Fibroblast of peridontal ligament (primary cell): Measurements from ENCODE around the gene BRAF.
A peak's percentile ranks its signal among the peaks of the same experiment; 100 is the strongest.
"Not testable (repeated sequence)": the region's sequence is repeated elsewhere in the genome, so short reads cannot be mapped to it uniquely, and the experiment has no call there.

ENCODE experiments used
- DNase-seq: peaks from one replicate; pipeline ENCODE4 v3.0.0-alpha.2; 2010; ENCODE audit errors: extremely low read depth

The BRAF gene

DNA sequence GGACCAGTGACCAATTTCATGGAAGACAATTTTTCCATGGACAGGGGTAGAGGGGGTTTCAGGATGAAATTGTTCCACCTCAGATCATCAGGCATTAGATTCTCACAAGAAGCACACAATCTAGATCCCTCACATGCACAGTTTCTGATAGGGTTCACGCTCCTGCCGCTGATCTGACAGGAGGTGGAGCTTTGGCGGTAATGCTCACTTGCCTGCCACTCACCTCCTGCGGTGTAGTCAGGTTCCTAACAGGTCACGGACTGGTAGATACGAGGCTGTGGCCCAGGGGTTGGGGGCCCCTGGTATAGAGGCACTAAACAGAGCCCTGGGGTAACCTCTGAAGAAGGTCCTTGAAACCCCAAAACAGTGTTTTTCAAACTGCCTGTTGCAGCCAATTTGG is 6.5 kb downstream of the BRAF start:
- DNase-seq, result no peak

DNA sequence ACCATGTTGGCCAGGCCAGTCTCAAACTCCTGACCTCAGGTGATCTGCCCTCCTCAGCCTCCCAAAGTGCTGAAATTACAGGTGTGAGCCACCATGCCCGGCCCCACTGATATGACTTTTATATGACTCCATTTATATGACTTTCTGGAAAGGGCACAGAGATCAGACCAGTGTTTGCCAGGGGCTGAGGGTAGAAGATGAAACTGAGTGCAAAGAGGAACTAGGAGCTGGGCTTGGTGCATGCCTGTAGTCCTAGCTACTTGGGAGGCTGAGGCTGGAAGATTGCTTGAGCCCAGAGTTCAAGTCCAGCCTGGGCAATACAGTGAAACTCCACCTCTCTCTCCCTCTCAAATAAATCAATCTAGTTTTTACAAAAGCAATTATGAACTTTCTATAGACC is 7.5 kb downstream of the BRAF start:
- DNase-seq, result no peak

DNA sequence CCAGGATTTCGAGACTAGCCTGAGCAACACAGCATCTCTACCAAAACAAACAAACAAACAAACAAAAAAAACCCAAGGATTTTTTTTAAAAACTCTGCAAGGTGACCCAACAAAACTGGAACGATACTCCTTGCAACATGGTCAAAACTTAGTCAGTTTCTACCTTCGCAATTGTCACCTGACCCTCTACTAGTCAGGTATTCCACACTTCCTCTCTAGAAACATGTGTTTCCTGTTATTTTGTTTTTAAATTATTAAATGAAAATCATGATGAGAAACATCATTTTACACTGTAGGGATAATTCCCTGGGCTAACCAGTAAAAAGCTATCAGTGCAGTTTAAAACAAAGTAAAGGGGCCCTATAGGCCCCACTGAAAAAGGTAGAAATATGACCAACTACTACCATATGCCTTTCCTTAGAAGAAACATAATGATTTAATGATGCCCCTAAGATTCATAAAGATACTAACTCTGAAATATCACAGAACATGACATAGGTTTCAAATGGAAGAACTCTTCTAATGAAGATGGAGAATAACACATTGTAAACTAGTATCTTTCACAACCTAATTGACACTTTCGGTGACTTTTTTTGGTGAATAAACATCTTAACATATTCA is 8.7 kb downstream of the BRAF start:
- DNase-seq, result no peak

DNA sequence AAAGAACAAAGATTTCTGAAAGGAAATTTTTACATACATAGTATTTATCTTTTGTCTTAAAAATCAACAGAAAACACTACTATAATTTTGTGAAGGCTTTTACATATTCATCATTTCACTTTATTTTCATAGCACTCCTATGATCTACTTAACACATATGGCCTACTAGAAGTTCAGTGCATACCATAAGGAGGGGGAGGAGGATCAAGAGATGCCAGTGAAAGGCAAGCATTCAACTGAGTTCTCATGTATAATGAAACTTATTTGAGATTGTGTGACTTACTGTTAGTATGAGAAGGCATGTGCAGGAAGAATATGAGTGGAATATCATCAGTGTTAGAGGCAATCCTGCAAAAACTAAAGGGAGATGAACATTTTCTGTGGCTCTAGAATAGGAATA is 10.6 kb downstream of the BRAF start:
- no peak for DNase-seq

DNA sequence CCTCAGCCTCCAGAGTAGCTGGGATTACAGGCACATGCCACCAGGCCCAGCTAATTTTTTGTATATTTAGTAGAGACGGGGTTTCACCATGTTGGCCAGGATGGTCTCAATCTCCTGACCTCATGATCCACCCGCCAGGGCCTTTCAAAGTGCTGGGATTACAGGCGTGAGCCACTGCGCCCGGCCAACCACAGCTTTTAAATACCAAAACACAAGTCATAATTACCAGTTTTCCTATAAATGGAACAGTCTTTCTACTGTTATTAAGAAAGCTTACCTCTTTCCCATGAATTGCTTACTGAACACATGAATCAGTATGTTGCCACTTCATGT is 11.2 kb downstream of the BRAF start:
- DNase-seq, result not testable (repeated sequence)

DNA sequence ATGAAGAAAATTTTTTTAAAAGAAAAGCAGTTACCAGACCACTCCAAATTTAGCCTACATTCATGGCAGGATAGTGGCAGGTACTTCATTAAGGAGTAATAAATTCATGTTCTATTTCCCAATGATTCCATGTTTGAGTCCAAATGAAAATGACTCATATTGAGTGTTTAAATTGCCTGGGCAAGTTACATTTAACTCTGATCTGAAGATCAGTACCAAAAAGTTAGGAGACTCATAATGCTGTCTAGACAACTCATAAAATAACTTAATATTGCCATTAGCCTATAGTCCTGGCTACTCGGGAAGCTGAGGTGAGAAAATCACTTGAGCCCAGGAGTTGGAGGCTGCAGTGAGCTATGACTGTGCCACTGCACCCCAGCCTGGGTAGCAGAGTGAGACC is 13.0 kb downstream of the BRAF start:
- DNase-seq, result no peak

DNA sequence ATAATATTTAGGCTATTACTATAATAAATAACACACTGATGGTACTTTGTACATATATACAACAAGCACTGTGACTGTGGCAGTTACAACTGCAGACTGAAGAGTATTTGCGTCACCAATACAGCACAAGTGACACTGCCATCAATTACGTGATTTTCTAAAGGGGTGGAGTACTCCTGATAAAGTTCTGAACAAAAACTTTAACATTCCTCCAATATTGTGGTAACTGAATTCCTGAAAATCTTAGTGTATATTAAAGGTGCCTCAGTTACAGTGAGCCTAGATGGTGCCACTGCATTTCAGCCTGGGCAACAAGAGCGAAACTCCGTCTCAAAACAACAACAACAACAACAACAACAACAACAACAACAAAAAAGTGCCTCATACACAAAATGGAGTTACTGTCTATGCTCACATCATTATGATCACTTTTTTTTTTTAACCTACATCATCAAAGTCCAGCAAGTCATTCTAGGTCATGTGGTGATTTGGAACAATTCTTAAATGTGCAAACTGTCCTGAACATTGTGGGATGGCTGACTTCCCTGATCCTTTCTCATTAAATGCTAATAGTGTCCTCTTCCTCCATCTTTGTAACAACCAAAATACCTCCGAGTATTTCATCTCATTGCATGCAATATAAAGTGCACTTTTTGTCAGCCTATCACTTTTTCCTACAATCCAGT is 15.1 kb downstream of the BRAF start:
- no peak for DNase-seq

DNA sequence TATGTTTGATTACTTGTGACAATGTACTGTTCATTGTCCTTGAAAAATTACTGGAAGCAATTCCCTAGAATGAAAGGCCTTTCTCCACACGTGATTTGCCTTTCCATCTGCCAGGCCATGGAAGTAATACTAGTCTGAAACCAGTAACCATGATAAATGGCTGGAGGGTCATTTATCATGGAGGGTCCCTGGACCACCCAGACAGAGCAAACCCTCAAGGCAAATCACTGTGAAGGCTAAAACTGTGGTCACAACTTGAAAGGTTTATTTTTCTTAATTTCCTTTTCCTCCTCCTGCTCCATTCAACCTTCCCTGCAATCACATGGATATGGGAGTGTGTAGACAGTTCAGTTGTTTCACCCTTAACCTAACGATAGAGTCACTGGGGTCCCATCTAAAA is 16.4 kb downstream of the BRAF start:
- no peak for DNase-seq

DNA sequence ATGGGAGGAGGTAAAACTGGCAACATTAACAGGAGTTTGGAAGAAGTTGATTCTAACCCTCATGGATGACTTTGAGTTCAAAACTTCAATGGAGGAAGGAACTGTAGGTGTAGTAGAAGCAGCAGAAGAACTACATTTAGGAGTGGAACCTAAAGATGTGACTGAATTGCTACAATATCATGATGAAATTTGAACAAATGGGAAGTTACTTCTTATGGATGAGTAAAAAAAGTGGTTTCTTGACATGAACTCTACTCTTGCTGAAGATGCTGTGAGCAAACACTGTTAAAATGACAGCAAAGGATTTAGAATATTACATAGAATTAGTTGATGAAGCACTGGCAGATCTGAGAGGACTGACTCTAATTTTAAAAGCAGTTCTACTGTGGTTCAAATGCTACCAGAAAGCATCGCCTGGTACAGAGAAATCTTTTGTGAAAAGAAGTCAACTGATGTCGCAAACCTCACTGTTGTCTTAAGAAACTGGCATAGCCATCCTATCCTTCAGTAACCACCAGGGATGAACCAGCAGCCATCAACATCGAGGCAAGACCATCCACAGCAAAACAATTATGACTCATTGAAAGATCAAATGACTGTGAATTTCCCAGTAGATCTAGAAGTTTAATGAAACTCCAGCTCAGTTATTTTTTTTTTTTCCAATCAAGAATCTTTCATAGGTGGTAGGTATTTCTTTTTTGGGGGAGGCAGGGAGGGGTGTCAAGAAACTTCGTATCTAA is 20.8 kb downstream of the BRAF start:
- peak; percentile 67 for DNase-seq

DNA sequence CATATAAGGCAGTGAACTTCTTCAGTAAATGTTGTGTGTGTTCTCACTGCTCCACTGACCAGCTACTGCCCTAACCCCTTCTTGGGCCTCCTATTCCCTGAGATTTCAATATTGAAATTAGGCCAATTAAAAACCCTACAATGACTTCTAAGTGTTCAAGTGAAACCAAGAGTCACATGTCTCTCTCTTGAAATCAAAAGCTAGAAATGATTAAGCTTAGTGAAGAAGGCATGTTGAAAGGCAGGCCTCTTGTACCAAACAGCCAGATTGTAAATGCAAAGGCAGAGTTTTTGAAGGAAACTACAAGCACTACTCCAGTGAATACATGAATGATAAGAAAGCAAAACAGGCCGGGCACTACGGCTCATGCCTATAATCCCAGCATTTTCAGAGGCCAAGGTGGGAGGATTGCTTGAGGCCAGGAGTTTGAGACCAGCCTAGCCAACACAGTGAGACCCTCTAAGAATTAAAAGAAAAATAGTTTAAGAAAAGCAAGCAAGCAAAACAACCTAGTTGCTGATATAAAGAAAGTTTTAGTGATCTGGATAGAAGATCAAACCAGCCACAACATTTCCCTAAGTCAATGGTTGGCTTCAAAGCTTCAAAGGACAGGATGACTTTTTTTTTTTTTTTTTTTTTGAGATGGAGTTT is 22.3 kb downstream of the BRAF start:
- DNase-seq, result no peak

DNA sequence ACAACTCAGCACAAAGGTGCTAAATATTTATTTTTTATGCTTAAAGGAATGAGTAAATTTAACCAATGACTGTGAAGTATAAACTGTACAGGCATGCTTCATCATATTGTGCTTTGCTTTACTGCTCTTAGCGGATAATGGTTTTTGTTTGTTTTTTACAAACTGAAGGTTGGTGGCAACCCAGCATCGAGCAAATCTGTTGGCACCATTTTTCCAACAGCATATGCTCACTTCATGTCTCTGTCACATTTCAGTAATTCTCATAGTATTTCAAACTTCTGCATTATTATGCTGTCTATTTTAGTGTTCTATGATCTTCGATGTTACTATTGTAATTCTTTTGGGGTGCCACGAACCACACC is 22.8 kb downstream of the BRAF start:
- DNase-seq, result no peak

DNA sequence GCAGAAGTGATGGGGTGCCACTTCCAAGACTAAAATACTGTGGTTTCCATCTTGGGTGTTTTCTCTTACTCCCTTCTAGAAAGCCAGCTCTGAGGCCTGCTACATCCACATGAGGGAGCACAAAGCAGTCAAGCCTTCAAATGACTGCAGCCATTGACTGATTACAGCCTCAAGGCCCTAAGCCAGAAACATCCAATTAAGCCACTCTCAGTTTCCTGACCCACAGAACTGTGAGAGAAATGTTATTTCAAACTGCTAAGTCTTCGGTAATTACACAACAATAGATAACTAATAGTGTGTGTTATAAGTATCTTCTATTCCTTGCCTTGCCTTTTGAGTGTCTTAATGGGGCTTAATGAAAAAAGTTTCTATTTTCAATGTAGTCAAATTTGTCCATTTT is 24.8 kb downstream of the BRAF start:
- DNase-seq, result no peak

DNA sequence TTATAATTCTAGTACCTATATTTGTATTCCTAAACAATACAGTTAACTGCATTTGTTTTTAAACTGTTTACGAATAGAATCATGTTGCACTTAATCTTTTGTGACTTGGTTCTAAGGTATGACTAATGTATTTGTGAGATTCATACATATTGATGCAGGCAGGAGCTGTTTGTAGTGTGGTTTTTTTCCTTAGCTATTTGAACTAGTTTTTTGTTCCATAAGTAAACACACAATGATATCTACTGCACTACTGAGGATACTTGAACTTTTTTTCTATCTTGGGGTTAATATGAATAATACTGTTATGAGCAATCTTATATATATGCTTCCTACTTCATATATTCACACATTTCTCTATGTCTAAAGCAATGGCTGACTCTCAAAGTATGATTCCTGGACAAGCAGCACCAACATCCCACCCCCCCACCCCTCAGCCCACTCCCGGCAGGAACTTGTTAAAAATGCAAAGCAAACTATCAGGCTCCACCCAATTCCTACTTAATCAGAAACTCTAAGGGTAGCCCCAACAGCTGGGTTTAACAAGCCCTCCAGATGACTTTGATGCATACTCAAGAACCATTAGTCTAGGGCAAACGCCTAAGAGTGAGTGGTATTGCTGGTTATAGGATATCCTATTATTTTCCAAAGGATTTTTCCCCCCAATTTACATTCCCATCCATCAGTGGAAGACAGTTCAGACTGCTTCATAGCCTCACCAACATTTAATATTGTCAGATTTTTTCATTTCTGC is 25.8 kb downstream of the BRAF start:
- no peak for DNase-seq

DNA sequence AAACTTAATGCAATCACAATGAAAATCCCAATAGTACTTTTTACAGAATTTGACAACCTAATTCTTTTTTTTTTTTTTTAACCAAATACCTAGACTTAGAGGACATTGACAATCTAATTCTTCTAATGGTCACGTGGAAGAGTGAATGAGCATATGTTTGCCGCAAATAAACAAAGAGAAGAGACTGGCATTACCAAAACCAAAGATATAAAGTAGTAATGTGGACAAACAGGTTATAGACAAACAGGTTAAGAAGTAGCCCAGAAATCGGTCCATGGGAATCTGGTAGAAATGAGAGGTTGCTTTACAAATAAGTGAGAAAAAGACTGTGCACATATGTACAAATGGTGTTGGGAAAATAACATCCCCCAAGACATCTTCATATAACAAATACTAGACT is 27.7 kb downstream of the BRAF start:
- DNase-seq, result no peak

DNA sequence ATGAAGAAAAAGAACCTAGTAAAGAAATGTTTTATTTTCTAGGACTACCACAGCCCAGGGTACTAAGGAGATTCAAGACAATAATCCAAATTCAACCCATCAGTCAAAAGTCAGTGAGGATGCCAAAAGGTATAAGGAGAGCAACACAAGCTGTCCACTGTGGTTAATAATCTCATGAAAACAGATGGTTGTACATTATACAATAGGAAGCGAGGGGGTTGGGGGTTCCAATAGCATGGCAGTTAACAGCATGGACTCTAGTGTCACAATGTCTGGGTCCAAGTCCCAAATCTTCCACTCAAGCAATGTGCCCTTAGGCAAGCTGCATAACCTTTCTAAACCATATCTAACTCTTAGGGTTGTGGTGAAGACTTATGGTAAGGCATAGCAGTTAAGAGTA is 35.1 kb downstream of the BRAF start:
- no peak for DNase-seq

DNA sequence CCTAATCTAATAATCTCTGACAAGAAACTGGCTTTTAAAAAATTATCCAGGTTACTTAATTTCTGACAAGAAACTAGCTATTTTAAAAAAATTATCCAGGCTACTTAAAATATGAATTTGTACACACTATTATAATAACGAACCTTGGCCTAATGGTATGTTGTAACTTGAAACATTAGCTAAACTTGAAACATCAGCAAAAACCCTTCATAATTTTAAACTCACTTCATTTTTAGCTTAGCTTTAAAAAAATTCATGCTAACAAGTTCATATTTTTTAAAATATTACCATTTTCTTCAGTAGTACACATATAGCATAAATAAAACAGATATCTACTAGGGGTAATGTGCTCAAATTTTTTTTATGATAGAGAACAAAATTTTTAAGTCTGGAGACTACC is 35.6 kb downstream of the BRAF start:
- no peak for DNase-seq

DNA sequence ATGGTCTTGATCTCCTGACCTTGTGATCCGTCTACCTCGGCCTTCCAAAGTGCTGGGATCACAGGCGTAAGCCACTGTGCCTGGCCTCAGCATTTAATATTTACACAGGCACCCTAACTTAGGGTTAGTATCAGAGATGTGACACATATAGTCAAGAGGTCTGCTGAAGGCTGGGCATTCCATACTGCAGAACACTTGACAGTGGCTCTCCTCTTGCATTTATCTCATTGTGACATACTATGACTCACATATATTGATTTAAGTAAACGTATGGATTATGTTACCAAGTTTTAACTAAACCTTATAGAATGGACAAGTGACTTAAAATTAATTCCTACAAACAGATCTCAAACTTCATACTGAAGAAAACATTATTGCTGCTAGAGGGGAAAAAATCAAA is 36.6 kb downstream of the BRAF start:
- no peak for DNase-seq

DNA sequence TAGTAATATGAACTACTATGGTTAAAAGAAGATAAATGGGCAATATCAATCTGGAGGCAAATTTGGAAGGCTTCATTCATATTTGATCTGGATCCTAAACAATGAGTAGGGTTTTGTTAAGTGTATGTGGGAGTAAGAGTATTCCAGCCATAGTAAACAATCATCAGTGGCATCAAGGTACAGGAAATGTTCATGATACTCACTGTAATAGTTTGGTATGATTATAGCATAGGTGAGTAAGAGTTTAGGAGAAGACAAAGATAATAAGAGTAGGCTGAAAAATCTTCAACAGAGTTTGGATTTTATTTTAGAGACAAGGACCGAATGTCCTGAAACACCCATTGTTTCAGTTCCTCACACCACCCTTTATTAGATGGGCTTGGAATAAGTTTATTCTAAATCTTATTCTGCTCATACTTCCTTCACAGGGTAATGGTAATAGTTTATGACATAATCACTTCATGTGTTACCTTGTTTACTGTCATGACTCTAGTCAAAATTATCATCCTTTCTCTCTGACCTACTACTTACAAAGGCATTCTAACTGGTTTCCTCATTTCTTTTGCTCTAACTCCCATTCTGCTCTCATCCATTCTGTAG is 38.9 kb downstream of the BRAF start:
- no peak for DNase-seq

DNA sequence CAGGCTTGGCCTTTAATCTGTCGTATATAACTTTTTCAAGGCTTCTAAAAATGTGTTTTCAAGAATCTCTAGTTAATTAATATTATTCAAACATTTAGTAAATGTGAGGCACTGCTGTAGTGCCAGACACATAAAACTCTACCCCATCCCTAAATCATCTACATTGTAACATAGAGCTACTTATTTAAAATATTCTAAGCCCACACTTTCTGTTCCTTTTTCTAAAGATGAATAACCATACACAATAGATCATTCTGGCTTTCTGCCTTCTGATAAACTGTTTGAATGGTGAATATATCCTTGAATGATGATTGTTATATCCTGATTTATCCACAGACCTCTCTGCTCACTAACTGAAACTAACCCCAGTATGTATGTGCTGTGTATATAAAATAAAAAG is 41.4 kb downstream of the BRAF start:
- no peak for DNase-seq

DNA sequence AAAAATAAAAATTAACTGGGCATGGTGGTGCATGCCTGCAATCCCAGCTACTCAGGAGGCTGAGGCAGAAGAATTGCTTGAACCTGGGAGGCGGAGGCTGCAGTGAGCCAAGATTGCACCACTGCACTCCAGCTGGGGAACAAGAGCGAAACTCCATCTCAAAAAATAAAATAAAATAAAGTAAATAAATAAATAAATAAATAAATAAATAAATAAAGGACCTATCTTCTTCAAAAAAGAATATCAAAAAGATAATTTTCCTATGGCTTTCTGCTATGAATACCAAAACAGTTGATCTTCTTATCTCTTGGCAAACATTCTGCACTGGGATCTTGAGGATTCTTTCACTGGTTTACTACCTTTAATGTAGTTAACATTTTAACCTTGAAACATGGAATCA is 41.9 kb downstream of the BRAF start:
- not testable (repeated sequence) for DNase-seq

DNA sequence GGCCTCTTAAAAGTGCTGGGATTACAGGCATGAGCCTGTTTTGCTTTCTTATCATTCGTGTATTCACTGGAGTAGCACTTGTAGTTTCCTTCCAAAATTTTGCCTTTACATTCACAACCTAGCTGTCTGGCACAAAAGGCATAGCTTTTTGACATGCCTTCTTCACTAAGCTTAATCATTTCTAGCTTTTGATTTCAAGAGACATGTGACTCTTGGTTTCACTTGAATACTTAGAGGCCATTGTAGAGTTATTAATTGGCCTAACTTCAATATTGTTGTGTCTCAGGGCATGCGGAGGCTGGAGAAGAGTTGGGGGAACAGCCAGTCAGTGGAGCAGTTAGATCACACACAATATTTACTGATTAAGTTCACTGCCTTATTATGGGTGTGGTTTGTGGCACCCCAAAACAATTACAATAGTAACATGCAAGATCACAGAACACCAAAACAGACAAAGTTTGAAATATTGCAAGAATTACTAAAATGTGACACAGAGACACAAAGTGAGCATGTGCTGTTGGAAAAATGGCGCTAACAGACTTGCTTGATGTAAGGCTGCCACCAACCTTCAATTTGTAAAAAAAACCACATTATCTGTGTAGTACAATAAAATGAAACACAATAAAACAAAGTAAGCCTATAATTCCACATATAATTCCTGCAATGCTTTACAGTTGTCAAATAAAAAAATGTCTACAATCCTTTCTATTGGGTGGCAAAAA is 43.1 kb downstream of the BRAF start:
- DNase-seq, result no peak

DNA sequence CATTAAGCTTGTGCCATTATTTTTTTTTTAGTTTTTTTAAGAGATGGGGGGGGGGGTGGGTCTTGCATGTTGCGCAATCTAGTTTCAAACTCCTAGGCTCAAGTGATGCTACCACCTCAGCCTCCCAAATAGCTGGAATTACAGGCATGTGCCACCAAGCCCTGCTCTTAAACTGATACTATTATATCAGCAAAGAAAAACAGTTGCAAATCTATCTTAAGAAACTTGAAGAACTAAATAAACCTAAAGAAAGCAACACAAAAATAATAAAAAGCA is 47.5 kb downstream of the BRAF start:
- DNase-seq, result no peak
